Central memory CD4-positive, alpha-beta T cell (primary cell): ENCODE data around the gene TOMM5.
"Not testable (repeated sequence)": the region's sequence is repeated elsewhere in the genome, so short reads cannot be mapped to it uniquely, and the experiment has no call there.

Source experiments
- DNase-seq: peaks from one replicate; pipeline ENCODE4 v3.0.0; 2022

The TOMM5 gene

GRCh38 chr9:37611014-37611413, 18.6 kb upstream of the TOMM5 start:
- no peak for DNase-seq

DNA sequence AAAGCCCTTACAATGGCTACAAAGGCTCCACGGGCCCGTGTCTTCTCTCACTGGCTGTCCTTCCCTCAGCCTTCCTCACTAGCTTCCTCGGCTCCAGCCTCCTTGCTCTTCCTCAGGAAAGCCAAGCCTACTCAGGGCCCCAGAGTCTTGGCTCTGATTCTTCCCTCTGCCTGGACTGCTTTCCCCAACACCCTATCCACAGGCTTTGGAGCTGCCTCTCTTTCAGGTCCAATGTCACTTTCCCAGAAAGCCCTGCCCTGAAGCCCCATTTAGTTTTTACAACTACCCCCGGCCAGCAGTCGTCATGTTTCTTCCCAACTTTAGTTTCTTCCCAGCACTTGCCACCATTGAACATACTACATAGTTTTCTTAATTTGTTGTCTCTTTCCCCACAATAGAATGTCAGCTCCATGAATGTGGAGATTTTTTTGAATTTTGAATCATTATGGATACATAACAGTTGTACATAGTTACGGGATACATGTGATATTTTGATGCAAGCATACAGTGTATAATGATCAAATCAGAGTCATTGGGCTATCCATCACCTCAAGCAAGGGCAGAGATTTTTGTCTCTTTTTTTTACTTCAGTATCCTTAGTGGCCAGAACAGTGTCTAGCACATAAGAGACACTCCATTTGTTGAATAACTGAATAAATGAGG, 17.5 kb upstream of the TOMM5 start:
- no peak for DNase-seq

- DNase-seq: no peak
These were observed 15.9 kb upstream of the TOMM5 start for GRCh38 chr9:37608250-37608649.

DNA sequence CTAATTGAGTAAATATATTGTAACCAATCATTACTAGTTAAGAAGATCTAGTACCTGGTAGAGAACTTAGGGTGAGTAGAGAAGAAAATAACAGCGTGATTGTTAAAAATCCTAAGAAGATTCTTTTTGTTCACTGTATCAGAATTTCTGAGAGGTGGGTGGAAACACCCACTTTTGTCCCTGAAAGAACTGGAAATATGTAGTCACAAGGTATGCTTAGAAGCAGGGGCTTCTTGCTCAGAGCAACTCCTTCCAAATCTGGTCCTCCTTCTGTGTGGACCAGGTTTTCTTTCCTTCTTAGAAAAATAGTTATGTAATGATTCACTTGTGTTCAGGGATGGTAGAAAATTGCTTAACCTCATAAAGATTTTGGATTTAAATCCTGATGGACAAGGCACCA, 11.9 kb upstream of the TOMM5 start:
- DNase-seq: no peak

GRCh38 chr9:37602817-37603216, 10.4 kb upstream of the TOMM5 start:
- DNase-seq: no peak

GRCh38 chr9:37602061-37602460, 9.7 kb upstream of the TOMM5 start:
- not testable (repeated sequence) for DNase-seq

GRCh38 chr9:37596504-37596903, 4.1 kb upstream of the TOMM5 start:
- no peak for DNase-seq

DNA sequence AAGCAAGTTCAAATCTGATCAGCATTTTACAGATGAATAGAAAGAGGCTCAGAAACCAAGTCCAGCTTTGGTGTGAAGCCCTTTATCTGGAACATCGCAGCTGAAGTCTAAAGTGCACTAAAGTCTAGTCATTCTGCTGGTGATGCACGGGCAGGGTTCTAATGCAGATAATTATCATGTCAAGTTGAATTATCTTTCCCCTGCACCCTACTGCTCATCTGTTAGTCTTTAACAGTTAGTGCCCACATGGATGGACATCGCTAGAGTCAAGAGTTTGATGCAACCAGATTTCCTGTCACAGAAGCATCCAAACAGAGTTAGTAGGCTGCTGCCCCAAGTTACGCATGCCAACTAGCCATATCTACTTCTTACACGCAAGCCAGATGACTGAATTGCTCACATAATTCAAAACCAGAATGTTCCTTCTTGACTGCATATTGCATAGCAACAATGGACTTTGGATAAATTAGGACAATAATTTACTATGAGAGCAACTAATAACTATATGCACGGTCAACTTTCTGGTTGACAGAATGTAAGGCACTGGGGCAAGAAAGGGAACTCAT, 1.6 kb upstream of the TOMM5 start:
- no peak for DNase-seq

GRCh38 chr9:37587521-37587920, 4.9 kb downstream of the TOMM5 start:
- no peak for DNase-seq

GRCh38 chr9:37583522-37584121, 8.8 kb downstream of the TOMM5 start:
- DNase-seq: no peak

GRCh38 chr9:37582548-37583157, 9.7 kb downstream of the TOMM5 start:
- peak; percentile 17 for DNase-seq

GRCh38 chr9:37575921-37576721, 16.3 kb downstream of the TOMM5 start, which contains the start of gene FBXO10:
Gene FBXO10, minus strand, starts transcription at chr9:37576380. Its CDS starts 34,612 bp downstream, at chr9:37541768.
- DNase-seq: peak; percentile 42

- no peak for DNase-seq
These were observed 16.9 kb downstream of the TOMM5 start for GRCh38 chr9:37575511-37575914.

DNA sequence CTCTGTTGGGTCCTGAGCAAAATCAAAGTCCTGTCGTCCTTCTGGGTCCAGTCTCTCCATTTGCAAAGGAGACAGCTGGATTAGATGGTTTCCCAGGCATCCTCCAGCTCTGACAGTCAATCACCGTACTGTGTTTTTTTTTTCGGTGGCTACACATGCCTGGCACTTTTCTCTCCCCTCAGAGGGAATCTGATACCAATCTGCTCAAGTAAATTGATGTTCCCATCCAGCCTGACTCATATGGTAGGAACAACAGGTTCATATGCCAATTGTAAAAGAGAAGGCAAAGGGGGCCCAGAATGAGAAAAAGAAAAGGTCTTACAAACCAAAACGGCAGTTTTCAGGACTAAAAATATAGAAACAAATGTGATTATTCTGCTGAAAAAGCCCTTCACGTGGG, 17.4 kb downstream of the TOMM5 start:
- DNase-seq: no peak

DNA sequence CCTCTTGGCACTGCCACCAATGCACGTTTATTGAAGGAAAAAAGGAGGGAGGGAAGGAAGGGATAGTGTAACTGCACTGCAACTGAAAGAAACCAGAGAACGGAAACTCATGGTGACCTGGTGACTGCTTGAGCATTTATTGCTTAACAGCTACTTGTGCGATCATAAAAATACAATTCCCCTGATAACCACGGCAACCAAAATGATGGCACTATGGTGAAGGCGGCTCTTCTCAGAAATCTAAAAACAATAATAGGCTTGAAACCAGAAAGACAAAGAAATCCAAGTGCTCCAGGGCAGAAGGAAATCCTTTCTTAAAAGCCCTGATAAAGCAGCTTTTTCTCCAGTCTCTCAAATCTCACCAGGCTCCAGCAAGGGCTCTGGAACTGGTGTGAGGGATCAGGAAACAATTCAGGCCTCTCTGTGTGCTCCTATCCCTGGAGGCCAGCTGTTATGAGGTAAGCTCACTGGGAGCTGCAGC, 18.1 kb downstream of the TOMM5 start:
- DNase-seq: no peak

DNA sequence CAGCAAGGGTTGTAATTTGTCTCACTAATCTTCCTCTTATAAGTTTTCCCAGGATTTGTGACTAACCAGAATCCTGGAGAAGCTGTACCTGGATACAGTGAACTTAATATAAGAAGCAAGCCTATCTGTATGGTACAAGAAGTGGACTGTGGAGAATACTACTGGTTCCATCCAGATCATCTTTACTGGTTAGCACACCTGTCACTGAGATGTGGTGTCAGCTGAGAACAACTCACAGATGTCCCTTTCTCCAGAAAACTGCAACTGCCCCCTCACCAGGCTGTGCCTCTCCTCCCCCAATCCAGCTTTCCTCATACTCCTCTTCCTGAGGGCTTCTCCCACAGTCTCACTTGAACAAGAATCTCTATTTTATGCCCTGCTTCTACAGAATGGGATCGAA, 21.1 kb downstream of the TOMM5 start:
- no peak for DNase-seq

GRCh38 chr9:37566716-37567115, 25.7 kb downstream of the TOMM5 start:
- DNase-seq: no peak

- no peak for DNase-seq
These were observed 26.5 kb downstream of the TOMM5 start for GRCh38 chr9:37565661-37566618.

DNA sequence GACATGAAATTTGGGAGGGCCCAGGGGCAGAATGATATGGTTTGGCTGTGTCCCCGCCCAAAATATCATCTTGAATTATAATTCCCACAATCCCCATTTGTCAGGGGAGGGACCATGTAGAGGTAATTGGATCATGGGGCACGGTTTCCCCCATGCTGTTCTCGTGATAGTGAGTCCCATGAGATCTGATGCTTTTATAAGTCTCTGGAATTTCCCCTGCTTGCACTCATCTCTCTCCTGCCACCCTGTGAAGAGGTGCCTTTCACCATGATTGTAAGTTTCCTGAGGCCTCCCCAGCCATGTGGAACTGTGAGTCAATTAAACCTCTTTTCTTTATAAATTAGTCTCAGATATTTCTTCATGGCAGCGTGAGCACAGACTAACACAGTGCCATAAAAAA, 27.5 kb downstream of the TOMM5 start:
- no peak for DNase-seq

GRCh38 chr9:37563806-37564513, 28.4 kb downstream of the TOMM5 start:
- DNase-seq: no peak

DNA sequence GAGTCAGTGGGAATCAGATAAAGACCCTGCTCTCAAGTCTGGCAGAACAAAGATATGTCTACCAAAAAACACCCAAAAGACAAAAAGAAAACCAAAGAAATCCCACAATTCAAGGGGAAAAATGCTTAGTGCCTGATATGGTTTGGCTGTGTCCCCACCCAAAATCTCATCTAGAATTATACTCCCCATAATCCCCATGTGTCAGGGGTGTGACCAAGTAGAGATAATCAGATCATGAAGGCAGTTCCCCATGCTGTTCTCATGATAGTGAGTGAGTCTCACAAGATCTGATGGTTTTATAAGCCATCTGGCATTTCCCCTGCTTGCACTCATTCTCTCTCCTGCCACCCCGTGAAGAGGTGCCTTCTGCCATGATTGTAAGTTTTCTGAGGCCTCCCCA, 29.6 kb downstream of the TOMM5 start:
- no peak for DNase-seq
